ENCODE measurements around the gene ST6GALNAC1.

DNA sequence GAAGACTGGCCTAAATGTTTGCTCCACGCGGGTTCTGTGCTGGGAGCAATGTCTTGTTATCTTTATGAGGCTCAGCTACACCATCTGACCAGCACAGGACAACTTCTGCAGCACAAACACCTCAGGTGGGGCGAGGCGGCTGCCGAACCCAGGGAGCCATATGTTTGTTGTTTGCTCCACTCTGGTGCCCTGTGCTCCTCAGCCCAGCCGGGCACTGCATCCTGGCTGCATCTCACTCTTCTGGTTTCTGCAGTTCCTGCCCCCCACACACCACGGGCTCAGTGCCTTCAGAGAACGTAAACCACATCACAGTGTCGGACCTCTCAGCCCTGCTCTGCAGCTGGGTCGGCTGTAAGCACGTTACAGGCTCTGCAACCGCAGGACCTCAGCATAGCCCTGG lies 34.8 kb upstream of the ST6GALNAC1 start:
- TF ChIP-seq, protein P1, sequence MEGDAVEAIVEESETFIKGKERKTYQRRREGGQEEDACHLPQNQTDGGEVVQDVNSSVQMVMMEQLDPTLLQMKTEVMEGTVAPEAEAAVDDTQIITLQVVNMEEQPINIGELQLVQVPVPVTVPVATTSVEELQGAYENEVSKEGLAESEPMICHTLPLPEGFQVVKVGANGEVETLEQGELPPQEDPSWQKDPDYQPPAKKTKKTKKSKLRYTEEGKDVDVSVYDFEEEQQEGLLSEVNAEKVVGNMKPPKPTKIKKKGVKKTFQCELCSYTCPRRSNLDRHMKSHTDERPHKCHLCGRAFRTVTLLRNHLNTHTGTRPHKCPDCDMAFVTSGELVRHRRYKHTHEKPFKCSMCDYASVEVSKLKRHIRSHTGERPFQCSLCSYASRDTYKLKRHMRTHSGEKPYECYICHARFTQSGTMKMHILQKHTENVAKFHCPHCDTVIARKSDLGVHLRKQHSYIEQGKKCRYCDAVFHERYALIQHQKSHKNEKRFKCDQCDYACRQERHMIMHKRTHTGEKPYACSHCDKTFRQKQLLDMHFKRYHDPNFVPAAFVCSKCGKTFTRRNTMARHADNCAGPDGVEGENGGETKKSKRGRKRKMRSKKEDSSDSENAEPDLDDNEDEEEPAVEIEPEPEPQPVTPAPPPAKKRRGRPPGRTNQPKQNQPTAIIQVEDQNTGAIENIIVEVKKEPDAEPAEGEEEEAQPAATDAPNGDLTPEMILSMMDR (IDR thresholded peaks at IDR 0.05) = no peak
- TF ChIP-seq EP300 (IDR thresholded peaks at IDR 0.05) = no peak

Measured in ovary (tissue), 3 donors.